AG09309 (cell line): ENCODE data around the gene SIGLEC15.
A peak's percentile ranks its signal among the peaks of the same experiment; 100 is the strongest.

Source experiments
- DNase-seq: peaks from one replicate; pipeline ENCODE4 v3.0.0-alpha.2; 2010; ENCODE audit warnings: low read depth
- H3K4me3 ChIP-seq: 2 replicates; pipeline ENCODE4 v1.5.1; 2011; ENCODE audit warnings: mild to moderate bottlenecking, low read depth, low read length, moderate library complexity; ENCODE audit not compliant: control insufficient read depth
- CTCF ChIP-seq: IDR thresholded peaks from 2 replicates; pipeline ENCODE4 v1.5.1; 2011; ENCODE audit warnings: mild to moderate bottlenecking, low read depth, low read length, inconsistent platforms; ENCODE audit not compliant: insufficient read depth, control insufficient read depth; ENCODE audit errors: missing control alignments

The SIGLEC15 gene

GRCh38 chr18:45838302-45839070 is 13.0 kb downstream of the SIGLEC15 start:
- no peak for DNase-seq
- H3K4me3 ChIP-seq = no peak overlapping the region

DNA sequence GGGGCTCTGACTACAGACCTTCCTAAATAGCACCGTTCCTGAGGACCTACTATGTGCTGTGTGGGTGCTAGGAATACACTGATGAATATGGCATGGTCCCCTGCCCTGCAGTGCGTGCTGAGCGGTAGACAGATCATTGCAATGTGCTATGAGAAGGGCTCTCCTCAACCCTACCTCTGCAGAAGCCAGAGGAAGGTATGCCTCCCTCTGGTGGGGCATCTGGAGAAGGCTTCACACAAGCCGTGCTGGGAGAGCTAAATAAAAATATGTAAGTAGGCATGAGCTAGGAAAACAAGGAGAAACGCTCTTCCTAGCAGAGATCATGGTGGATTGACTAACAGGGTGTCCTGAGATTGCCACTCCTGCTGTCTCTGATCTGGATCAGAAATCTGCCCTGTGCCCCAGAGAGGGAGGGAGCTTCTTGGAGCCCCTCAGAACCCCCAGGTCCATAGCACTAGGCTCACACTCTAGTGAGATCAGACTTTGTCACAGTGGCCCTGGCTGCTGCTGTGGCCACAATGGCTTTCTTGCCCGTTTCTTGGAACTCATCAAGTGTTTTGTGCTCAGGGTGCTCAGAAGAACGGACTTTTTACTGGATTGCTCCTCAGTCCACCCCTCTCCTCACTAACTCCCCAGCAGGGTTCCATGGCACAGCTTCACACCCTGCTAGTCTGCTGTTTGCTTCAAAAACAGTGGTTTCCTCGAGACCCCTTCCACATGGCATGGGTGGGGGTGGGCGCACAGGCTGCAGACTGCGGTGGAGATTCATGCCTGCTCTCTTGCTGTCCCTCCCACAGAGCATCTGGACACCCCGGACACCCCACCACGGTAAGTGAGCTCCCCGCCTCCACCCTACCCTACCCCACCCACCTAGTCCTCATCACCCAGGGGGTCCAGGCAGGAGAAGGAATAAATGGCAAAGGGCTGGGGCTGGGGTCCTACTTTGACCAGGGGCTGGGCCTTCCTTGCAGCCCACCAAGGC is 14.2 kb downstream of the SIGLEC15 start:
- TF ChIP-seq CTCF = peak; percentile 90
- no peak overlapping the region for H3K4me3 ChIP-seq
- peak; percentile 57 for DNase-seq

More at GRCh38 chr18:45838302-45839070, 13.0 kb downstream of the SIGLEC15 start:
- TF ChIP-seq CTCF = no peak

GRCh38 chr18:45841060-45841764 is 15.7 kb downstream of the SIGLEC15 start:
- TF ChIP-seq CTCF = no peak
- H3K4me3 ChIP-seq = no peak overlapping the region
- DNase-seq = no peak

DNA sequence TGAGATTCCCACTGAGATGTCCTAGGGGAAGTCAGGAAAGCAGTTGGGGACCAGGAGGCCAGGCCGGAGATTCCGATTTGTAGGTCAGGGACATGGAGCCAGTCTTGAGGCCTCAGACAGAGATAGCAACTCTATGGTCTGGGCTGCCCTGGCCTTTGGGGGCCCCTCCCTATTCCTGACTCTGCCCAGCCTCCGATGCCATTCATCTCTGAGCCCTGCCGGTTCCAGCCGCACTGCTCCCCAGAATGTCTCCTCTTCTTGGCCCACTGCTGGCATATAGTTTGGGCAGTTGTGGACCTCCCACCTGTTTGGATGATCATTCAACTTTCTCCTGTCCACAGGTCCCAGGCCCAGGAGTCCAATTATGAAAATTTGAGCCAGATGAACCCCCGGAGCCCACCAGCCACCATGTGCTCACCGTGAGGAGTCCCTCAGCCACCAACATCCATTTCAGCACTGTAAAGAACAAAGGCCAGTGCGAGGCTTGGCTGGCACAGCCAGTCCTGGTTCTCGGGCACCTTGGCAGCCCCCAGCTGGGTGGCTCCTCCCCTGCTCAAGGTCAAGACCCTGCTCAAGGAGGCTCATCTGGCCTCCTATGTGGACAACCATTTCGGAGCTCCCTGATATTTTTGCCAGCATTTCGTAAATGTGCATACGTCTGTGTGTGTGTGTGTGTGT is 16.4 kb downstream of the SIGLEC15 start:
- no peak for DNase-seq
- TF ChIP-seq CTCF = no peak
- H3K4me3 ChIP-seq = no peak overlapping the region

DNA sequence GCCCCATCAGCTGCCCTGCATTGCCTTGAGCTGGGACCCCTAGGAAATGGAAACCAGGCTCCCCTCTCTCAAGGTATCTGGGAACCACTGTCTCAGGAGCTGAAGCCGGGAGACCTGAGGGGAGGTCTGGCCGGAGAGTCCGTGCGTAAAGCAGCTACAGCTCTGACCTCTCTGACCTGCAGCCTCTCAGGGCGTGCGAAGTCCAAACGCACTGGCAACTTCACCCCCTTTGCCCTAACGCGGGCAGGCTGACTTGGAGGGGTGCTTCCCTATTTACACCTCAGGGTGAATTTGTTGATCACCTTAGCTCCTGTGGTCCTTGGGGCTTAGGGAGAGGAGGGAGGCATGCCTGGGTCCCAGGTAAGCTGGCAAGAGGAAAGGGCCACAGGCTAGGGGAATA is 17.5 kb downstream of the SIGLEC15 start:
- no peak overlapping the region for H3K4me3 ChIP-seq
- TF ChIP-seq CTCF = no peak
- no peak for DNase-seq

- H3K4me3 ChIP-seq = no peak overlapping the region
- no peak for DNase-seq
- no peak for TF ChIP-seq CTCF
Measured at GRCh38 chr18:45844938-45845337, 19.5 kb downstream of the SIGLEC15 start.
